Middle frontal gyrus (tissue), 1 donor: ENCODE measurements around the gene TAS2R50.
"Not testable (repeated sequence)": the region's sequence is repeated elsewhere in the genome, so short reads cannot be mapped to it uniquely, and the experiment has no call there.

Source experiments
- DNase-seq: peaks from one replicate; pipeline ENCODE4 v3.0.0-alpha.2; 2015; ENCODE audit warnings: low spot score; ENCODE audit errors: extremely low spot score

TAS2R50 gene

DNA sequence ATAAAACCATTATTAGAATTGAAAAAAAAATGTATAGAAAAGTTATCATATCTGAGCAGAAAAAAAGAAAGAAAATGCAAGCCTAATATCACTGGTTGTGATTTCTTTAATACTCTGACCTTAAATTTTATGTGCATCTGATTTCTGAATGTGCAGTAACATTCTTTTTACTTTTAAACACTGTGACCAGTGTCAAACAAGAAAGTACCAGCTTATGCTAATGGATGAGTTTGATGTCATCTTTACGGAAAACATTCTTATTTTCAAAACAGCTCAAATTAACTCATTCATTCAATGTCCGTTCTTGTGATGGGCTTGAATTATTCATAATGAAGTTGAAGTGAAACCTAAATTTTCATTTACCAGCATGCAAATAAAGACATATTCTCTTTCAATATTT is at the start of gene TAS2R50:
TSS of gene TAS2R50 (minus strand) at position 101 of the 400 bp plus-strand sequence. CDS start at position 49, 52 bp downstream.
- DNase-seq, result no peak

DNA sequence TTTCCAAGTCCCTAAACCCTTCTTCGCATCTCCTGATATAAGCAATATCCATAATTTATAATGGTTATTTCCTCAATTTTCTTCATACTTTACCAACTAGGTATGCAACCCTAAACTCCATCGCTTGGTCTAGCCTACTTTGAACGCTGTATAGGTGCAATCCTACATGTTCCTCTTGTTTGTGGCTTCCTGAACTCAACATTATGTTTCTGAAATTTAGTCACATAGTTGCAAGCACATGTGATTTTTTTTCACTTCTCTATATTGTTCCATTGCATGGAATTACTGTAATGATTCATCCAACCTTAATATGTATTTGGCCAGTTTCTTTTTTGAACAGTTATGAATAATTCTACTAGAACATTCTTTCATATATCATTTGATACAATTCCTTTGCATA is 47.2 kb upstream of the TAS2R50 start:
- not testable (repeated sequence) for DNase-seq

DNA sequence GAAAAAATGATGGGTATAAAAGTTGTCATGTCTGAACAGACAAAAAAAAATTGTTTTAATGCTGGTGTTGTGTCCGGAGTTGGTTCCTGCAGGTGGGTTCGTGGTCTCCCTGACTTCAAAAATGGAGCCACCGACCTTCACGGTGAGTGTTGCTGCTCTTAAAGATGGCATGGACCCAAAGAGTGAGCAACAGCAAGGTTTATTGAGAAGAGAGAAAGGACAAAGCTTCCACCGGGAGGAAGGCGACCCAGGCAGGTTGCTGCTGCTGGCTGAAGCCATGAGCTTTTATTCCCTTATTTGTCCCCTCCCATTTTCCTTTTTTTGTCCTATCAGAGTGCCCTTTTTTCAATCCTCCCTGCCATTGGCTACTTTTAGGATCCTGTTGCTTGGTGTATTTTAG is 44.6 kb upstream of the TAS2R50 start, which contains the start of gene TAS2R31:
TSS of gene TAS2R31 (minus strand) at position 101 of the 400 bp plus-strand sequence. CDS start at position 29, 72 bp downstream.
- no peak for DNase-seq

DNA sequence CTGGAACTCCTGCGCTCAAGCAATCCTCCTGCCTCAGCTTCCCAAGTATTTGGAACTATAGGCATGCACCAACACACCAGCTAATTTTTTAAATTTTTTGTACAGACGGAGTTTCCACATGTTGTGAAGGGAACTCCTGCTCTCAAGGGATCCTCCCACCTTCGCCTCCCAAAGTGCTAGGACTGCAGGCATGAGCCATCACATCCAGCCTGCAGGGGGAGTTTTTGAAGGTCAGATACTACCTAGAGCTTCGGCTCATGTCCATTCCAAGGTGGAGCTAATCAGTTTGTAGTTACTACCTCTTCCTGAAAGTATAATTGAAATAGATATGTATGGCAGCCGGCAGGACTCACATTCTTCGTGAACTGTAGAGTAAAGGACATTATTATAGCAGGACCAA is 39.4 kb upstream of the TAS2R50 start:
- DNase-seq, result no peak

DNA sequence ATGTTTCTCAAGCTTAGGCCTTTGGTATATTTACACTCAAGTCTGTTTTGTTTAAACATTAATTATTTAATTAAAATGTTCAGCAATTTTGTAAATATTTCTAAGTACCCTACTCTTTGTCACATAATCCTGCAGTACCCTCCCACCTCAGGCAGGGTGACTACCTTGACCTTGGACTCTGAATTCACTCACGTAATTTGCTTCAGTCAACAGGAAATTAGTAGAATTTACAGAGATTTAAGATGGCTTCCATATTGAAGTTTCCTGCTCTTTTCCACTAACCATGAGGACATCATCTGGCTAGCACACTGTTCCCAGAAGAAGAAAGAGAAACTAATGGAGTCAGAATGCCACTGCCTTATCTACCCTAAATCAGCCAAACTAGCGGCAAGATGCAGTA is 36.7 kb upstream of the TAS2R50 start:
- DNase-seq, result no peak

DNA sequence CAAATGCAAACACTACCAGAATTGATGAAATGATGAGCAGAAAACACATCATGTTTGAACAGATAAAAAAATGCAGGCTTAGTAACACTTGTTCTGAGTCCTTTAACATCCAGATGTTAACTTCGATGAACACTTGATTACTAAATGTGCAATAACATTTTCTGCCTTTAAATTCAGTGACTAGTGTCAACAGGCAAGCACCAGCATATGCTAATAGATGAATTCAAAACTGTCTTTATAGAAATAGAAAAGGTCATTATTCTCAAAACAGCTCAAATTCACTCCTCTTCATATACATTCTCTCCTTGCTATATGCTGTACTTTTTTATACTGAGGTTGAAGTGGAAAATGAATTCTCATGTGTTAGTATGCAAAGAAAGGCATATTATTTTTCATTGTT is 35.8 kb upstream of the TAS2R50 start, which contains the start of gene TAS2R19:
TSS of gene TAS2R19 (minus strand) at position 101 of the 400 bp plus-strand sequence. CDS start at position 52, 49 bp downstream.
- DNase-seq, result no peak

- DNase-seq, result peak; percentile 23
Measured at GRCh38 chr12:11016937-11017336, 30.2 kb upstream of the TAS2R50 start.

DNA sequence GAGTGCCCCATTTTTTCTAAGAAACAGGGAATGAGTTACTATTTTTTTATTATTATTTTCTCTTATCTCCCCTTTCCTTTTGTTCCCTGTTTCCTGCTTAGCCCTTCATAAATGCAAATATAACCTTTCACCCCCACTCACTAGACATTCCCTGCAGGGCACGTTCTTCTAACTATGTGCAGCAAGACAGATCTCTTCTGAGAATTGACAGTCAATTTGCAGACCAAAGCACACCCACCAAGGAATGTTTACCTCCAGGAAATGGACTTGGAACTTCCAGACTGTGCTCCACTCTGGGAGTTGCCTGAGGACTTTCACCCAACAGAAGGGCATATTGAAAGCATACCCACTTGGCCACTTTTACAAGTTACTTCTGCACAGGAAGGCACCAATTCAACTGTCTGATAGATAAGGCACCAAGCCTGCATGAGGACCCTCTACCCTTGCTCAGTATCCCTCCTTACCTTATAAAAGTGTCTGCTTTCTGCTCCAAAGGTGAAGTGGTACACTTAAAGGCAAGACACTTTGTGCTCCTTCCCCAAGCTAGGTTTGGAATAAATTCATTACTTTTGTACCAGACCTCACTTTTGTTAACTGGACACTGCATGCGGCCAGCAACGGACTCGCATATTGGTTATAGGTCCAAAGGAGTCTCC is 29.2 kb upstream of the TAS2R50 start:
- no peak for DNase-seq

- no peak for DNase-seq
Measured at GRCh38 chr12:11014234-11014633, 27.5 kb upstream of the TAS2R50 start.

- no peak for DNase-seq
Measured at GRCh38 chr12:11007608-11008007, 20.9 kb upstream of the TAS2R50 start.

DNA sequence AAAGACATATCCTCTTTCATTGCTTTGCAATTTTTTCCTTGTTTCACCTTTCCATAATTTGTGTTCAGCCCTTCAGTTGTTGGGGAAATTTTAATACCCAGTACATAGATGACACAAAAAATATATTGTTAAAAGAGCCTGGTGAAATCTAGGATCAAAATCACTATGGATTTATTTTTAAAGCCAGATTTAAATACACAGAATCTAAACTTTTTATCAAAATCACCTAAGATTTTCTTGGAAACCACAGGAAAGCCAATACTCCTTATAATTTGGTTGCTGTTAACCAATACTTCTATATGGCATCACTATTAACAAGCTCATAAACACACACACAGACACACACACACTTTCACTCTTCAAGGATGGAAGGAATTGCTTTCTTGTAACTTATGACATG is 11.5 kb upstream of the TAS2R50 start, which contains the start of gene TAS2R20:
TSS of gene TAS2R20 (minus strand) at position 101 of the 400 bp plus-strand sequence. CDS start 429 bp downstream, outside the sequence.
- DNase-seq, result no peak

DNA sequence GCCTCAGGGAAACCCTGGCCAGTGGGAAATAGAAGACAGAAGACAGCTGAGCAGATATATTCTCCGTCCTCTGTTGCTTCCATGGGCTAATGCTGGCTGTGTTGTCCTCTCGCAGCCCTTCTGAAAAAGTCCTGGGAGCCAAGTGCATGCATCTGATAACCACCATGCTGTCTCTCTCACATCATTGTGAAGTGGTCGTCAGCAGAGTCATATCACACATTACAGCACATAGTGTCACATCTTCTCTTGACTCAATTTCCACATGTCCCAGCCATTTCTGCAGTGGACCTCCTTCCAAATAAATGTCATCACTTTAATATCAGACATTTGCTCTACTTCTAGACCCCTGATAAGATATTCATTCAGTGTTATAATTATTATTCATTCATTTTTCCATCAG is 7.6 kb upstream of the TAS2R50 start:
- DNase-seq, result no peak

DNA sequence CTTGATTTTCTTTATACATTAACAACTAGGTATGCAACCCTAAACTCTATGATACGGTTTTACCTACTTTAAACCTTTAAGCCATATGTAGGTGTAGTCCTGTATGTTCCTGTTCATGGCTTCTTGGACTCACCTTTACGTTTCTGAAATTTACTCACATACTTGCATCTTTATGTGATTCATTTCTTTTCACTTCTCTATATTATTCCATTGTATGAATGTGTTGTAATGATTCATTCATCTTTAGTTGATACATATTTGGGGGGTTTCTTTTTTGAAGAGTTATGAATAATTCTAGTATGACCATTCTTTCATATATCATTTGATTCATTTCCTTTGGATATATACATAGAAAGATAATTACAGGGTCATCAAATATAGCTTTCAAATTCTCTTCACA is 2.4 kb upstream of the TAS2R50 start:
- DNase-seq, result no peak

- DNase-seq, result no peak
Measured at GRCh38 chr12:10982244-10982643, 4.5 kb downstream of the TAS2R50 start.

- DNase-seq, result no peak
Measured at GRCh38 chr12:10974965-10975364, 11.7 kb downstream of the TAS2R50 start.

GRCh38 chr12:10968765-10969456 is 17.8 kb downstream of the TAS2R50 start:
- no peak for DNase-seq

DNA sequence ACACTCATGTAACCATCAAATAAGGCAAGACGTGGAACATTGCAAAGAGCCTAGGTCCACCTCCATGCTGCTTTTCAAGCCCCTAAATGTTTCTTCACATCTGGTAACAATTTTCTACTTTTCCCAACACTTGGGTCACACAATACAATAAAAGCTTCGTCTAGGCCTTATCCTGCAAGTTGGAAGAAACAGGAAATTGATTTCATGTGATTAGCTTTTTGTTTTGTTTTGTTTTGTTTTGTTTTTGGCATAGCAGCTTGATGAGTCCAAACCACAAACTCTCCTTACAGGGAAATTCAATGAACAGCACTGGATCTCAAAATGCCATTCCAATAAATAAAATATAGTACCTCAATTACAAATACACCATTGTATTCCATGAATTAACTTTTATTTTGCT is 19.3 kb downstream of the TAS2R50 start:
- no peak for DNase-seq

DNA sequence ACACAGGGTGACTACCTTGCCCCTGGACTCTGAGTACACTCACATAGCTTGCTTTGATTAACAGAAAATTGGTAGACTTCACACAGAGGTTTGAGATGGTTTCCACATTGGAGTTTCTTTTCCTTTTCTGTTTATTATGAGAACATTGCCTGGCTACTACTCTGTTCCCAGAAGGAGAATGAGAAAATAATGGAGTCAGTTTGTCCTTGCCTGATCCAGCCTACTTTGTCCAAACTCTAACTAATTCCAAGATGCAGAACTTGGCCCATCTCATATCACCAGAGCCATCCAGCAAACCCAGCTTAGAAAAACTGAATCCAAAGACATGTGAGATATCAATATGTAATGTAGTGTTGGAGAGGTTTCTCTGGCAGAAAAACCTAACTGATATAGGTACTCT is 20.4 kb downstream of the TAS2R50 start:
- DNase-seq, result no peak

DNA sequence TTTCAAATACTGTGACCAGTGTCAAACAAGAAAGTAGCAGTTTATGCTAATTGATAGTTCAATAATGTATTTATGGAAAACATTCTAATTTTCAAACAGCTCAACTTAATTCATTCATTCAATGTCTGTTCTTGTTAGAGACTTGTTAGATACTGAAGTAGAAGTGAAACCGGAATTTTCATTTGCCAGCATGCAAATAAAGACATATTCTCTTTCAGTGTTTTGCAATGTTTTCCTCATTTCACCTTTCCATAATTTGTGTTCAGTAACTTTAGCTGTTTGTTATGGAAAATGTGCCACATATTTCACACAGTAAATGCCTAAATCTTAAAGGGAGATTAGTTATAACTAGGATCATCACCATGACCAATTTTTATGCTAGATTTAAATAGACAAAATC is 21.2 kb downstream of the TAS2R50 start:
- no peak for DNase-seq

- no peak for DNase-seq
Measured at GRCh38 chr12:10960211-10960610, 26.5 kb downstream of the TAS2R50 start.

DNA sequence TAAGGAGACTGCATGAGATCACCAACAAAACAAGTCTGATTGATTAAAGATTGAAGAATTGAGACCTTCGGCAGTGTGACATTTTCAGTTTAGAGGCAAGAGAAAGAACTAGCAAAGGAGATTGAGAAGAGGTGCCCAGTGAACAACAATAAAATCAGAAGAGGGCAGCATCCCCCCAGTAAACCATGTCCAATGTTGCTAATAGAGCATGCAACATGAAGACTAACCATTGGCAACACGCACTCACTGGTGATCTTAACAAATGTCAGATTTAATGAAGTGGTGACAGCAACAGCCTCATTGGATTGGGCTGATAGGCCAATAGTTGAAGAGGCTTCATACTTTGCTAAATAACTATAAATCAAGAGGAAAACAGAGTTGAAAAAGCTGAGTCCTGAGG is 26.9 kb downstream of the TAS2R50 start:
- no peak for DNase-seq

GRCh38 chr12:10957741-10958140 is 29.0 kb downstream of the TAS2R50 start:
- no peak for DNase-seq

GRCh38 chr12:10956085-10956484 is 30.6 kb downstream of the TAS2R50 start:
- no peak for DNase-seq
